ENCODE data around the gene EVA1C.

The EVA1C gene

GRCh38 chr21:32388306-32388705 is 24.2 kb upstream of the EVA1C start:
- TF ChIP-seq REST (IDR thresholded peaks at IDR 0.05; ENCODE audit: insufficient read depth in 1 of 2, low read depth in 2 of 2, low read length in 2 of 2) (no peak), POLR2AphosphoS5 (IDR thresholded peaks at IDR 0.05; ENCODE audit: low read depth, low read length) (no peak), SIN3A (IDR thresholded peaks at IDR 0.05; ENCODE audit: borderline replicate concordance, insufficient read depth, low read length) (no peak), TAF1 (IDR thresholded peaks at IDR 0.05; ENCODE audit: borderline replicate concordance, insufficient read depth, low read length) (no peak), FOXP2 (optimal IDR thresholded peaks at IDR 0.05; ENCODE audit: borderline replicate concordance, extremely low read depth, extremely low read length, insufficient read depth) (no peak)

- TF ChIP-seq SIN3A (IDR thresholded peaks at IDR 0.05; ENCODE audit: borderline replicate concordance, insufficient read depth, low read length) (no peak), FOXP2 (optimal IDR thresholded peaks at IDR 0.05; ENCODE audit: borderline replicate concordance, extremely low read depth, extremely low read length, insufficient read depth) (no peak), TAF1 (IDR thresholded peaks at IDR 0.05; ENCODE audit: borderline replicate concordance, insufficient read depth, low read length) (no peak), REST (IDR thresholded peaks at IDR 0.05; ENCODE audit: insufficient read depth in 1 of 2, low read depth in 2 of 2, low read length in 2 of 2) (no peak)
These were observed 23.0 kb upstream of the EVA1C start for GRCh38 chr21:32389337-32390015.

- no peak for TF ChIP-seq POLR2AphosphoS5 (IDR thresholded peaks at IDR 0.05; ENCODE audit: low read depth, low read length)
These were observed 20.8 kb upstream of the EVA1C start for GRCh38 chr21:32391755-32392154.

GRCh38 chr21:32392299-32392879 is 20.1 kb upstream of the EVA1C start:
- TF ChIP-seq TAF1 (IDR thresholded peaks at IDR 0.05; ENCODE audit: borderline replicate concordance, insufficient read depth, low read length): no peak
- no peak for TF ChIP-seq FOXP2 (optimal IDR thresholded peaks at IDR 0.05; ENCODE audit: borderline replicate concordance, extremely low read depth, extremely low read length, insufficient read depth)
- TF ChIP-seq REST (IDR thresholded peaks at IDR 0.05; ENCODE audit: insufficient read depth in 1 of 2, low read depth in 2 of 2, low read length in 2 of 2): no peak
- TF ChIP-seq SIN3A (IDR thresholded peaks at IDR 0.05; ENCODE audit: borderline replicate concordance, insufficient read depth, low read length): no peak
- no peak for TF ChIP-seq POLR2AphosphoS5 (IDR thresholded peaks at IDR 0.05; ENCODE audit: low read depth, low read length)

GRCh38 chr21:32392880-32393676 is 19.4 kb upstream of the EVA1C start, which contains the start of gene URB1:
URB1 (minus strand) TSS chr21:32393012; CDS start chr21:32392910, 102 bp downstream.
- peak; percentile 99 for TF ChIP-seq SIN3A (IDR thresholded peaks at IDR 0.05; ENCODE audit: borderline replicate concordance, insufficient read depth, low read length)
- no peak for TF ChIP-seq TAF1 (IDR thresholded peaks at IDR 0.05; ENCODE audit: borderline replicate concordance, insufficient read depth, low read length)
- TF ChIP-seq REST (IDR thresholded peaks at IDR 0.05; ENCODE audit: insufficient read depth in 1 of 2, low read depth in 2 of 2, low read length in 2 of 2): 0 out of 4 replicates have a peak, but pooled peaks of 1 of the 2 experiments have one; percentile 28
- TF ChIP-seq FOXP2 (optimal IDR thresholded peaks at IDR 0.05; ENCODE audit: borderline replicate concordance, extremely low read depth, extremely low read length, insufficient read depth): peak; percentile 57
- TF ChIP-seq POLR2AphosphoS5 (IDR thresholded peaks at IDR 0.05; ENCODE audit: low read depth, low read length): peak; percentile 98

Data from PFSK-1 (cell line).